GM12892 (cell line): ENCODE measurements around the gene CEMIP.

Experiments
- POLR2A ChIP-seq: IDR thresholded peaks from 2 replicates; pipeline ENCODE4 v1.6.1; 2011; ENCODE audit warnings: low read depth, low read length, control low read depth
- POLR2AphosphoS5 ChIP-seq: IDR thresholded peaks from 2 replicates; pipeline ENCODE4 v1.6.1; 2011; ENCODE audit warnings: low read depth, low read length, control low read depth
- TAF1 ChIP-seq: IDR thresholded peaks from 2 replicates; pipeline ENCODE4 v1.6.1; 2011; ENCODE audit warnings: low read depth, mild to moderate bottlenecking, control low read depth, low read length, borderline replicate concordance

GRCh38 chr15:80883641-80884040, 104.5 kb downstream of the CEMIP start:
- no peak for TF ChIP-seq POLR2A
- TF ChIP-seq POLR2AphosphoS5: no peak
- TF ChIP-seq TAF1: no peak
